NB4 (cell line): ENCODE results near the gene GPR26.

ENCODE experiments used
- POLR2A ChIP-seq: IDR thresholded peaks from 2 replicates; pipeline ENCODE4 v1.6.1; 2011; ENCODE audit warnings: mild to moderate bottlenecking; ENCODE audit not compliant: insufficient read length; ENCODE audit errors: extremely low read depth
- TF ChIP-seq, protein P1 (sequence below): IDR thresholded peaks from one replicate; pipeline ENCODE4 v1.5.1; 2012; ENCODE audit warnings: low read depth, low read length

DNA sequence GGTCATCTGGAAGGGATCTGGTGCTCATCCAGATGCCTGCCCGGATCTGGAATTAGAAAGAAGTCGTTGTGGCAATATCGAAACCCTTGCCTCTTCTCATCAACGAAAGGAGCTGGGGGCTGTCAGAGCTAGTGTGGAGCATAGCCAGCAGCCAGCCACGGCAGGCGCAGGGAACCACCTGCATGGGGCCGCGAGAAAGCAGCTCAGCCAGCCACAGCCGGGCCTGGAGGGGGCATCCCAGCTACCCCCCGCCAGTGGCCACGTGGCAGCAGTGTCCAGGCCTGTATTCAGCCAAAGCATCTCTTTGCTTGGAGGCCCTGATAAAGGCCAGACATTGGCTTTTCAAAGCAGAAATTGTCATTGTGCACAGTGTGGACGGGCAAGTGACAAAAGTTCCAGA lies 19.1 kb downstream of the GPR26 start:
- TF ChIP-seq, protein P1, sequence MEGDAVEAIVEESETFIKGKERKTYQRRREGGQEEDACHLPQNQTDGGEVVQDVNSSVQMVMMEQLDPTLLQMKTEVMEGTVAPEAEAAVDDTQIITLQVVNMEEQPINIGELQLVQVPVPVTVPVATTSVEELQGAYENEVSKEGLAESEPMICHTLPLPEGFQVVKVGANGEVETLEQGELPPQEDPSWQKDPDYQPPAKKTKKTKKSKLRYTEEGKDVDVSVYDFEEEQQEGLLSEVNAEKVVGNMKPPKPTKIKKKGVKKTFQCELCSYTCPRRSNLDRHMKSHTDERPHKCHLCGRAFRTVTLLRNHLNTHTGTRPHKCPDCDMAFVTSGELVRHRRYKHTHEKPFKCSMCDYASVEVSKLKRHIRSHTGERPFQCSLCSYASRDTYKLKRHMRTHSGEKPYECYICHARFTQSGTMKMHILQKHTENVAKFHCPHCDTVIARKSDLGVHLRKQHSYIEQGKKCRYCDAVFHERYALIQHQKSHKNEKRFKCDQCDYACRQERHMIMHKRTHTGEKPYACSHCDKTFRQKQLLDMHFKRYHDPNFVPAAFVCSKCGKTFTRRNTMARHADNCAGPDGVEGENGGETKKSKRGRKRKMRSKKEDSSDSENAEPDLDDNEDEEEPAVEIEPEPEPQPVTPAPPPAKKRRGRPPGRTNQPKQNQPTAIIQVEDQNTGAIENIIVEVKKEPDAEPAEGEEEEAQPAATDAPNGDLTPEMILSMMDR, result no peak
- no peak for TF ChIP-seq POLR2A
